Mesendoderm (in vitro differentiated cells): Measurements from ENCODE around the gene REM2.

Experiments used
- DNase-seq: peaks from one replicate; pipeline ENCODE4 v3.0.0; 2013
- H2AK5ac ChIP-seq: 2 replicates; pipeline ENCODE4 v1.6.1; 2013; ENCODE audit warnings: low read length, inconsistent platforms
- H2BK120ac ChIP-seq: 2 replicates; pipeline ENCODE4 v1.6.1; 2013; ENCODE audit warnings: low read depth, mild to moderate bottlenecking, low read length, moderate library complexity, mixed read lengths
- H2BK15ac ChIP-seq: replicated peaks from 2 replicates; pipeline ENCODE4 v1.6.1; 2013; ENCODE audit warnings: low read depth, mild to moderate bottlenecking, moderate library complexity
- H2BK5ac ChIP-seq: 2 replicates; pipeline ENCODE4 v1.6.1; 2013; ENCODE audit warnings: low read length, inconsistent platforms
- H3K18ac ChIP-seq: 2 replicates; pipeline ENCODE4 v1.6.1; 2013; ENCODE audit warnings: mild to moderate bottlenecking, low read length, mixed read lengths
- H3K23ac ChIP-seq: one replicate; pipeline ENCODE4 v1.6.1; 2013; ENCODE audit warnings: low read length
- H3K27ac ChIP-seq: 2 replicates; pipeline ENCODE4 v1.5.1; 2013; ENCODE audit warnings: low read depth, mild to moderate bottlenecking, inconsistent platforms, low read length, moderate library complexity
- H3K27me3 ChIP-seq: 2 replicates; pipeline ENCODE4 v1.6.1; 2013; ENCODE audit warnings: low read length, control low read depth, mild to moderate bottlenecking, inconsistent platforms; ENCODE audit not compliant: insufficient read depth, poor library complexity
- H3K36me3 ChIP-seq: 2 replicates; pipeline ENCODE4 v1.6.1; 2013; ENCODE audit warnings: low read length, inconsistent platforms; ENCODE audit not compliant: control insufficient read depth, insufficient read depth
- H3K4ac ChIP-seq: one replicate; pipeline ENCODE4 v1.6.1; 2013; ENCODE audit warnings: low read depth, mild to moderate bottlenecking, low read length, moderate library complexity
- H3K4me1 ChIP-seq: 2 replicates; pipeline ENCODE4 v1.6.1; 2013; ENCODE audit warnings: low read depth, low read length, inconsistent platforms; ENCODE audit not compliant: control insufficient read depth
- H3K4me2 ChIP-seq: 2 replicates; pipeline ENCODE4 v1.6.1; 2013; ENCODE audit warnings: low read length
- H3K4me3 ChIP-seq: 2 replicates; pipeline ENCODE4 v1.5.1; 2013; ENCODE audit warnings: mild to moderate bottlenecking, low read length
- H3K56ac ChIP-seq: one replicate; pipeline ENCODE4 v1.6.1; 2013; ENCODE audit warnings: low read length
- H3K79me1 ChIP-seq: 2 replicates; pipeline ENCODE4 v1.6.1; 2013; ENCODE audit warnings: low read length, inconsistent platforms
- H3K79me2 ChIP-seq: 2 replicates; pipeline ENCODE4 v1.6.1; 2013; ENCODE audit warnings: mild to moderate bottlenecking, low read length; ENCODE audit not compliant: control insufficient read depth, insufficient read depth
- H3K9ac ChIP-seq: 2 replicates; pipeline ENCODE4 v1.6.1; 2013; ENCODE audit warnings: low read length, inconsistent platforms
- H4K5ac ChIP-seq: one replicate; pipeline ENCODE4 v1.6.1; 2013; ENCODE audit warnings: low read length
- H4K8ac ChIP-seq: one replicate; pipeline ENCODE4 v1.6.1; 2013; ENCODE audit warnings: low read depth, mild to moderate bottlenecking, control low read depth, low read length, moderate library complexity
- WGBS: extraction: QIAGEN DNeasy Blood & Tissue Kit; methylation state at CpG from one replicate; pipeline ENCODE4 v1.1.7; 2013; ENCODE audit warnings: low lambda C conversion rate, missing lambda C conversion rate; ENCODE audit not compliant: insufficient coverage; ENCODE audit errors: extremely low coverage; 5-methylcytosine and 5-hydroxymethylcytosine counted together

REM2 gene

GRCh38 chr14:22875748-22876319 is 7.2 kb upstream of the REM2 start:
- H2AK5ac ChIP-seq, result no peak overlapping the region

GRCh38 chr14:22877000-22877501 is 6.0 kb upstream of the REM2 start:
- H2AK5ac ChIP-seq, result no peak overlapping the region
- no peak overlapping the region for H4K5ac ChIP-seq
- no CpG with 5 or more reads among the region's 22 CpGs for WGBS
- no peaks in the 10 kb centered on the region for H3K4me1 ChIP-seq
- no peak overlapping the region for H3K4ac ChIP-seq
- H3K23ac ChIP-seq, result no peak overlapping the region
- H4K8ac ChIP-seq, result no peak overlapping the region
- no peak overlapping the region for H3K4me3 ChIP-seq
- H3K56ac ChIP-seq, result no peak overlapping the region
- peaks cover 2% of the 10 kb centered on the region for H3K79me1 ChIP-seq
- no peak overlapping the region for H2BK120ac ChIP-seq
- no peaks in the 10 kb centered on the region for H3K27me3 ChIP-seq
- H3K79me2 ChIP-seq, result no peaks in the 10 kb centered on the region
- H2BK15ac ChIP-seq, result no peak overlapping the region
- H3K27ac ChIP-seq, result no peak overlapping the region
- no peak for DNase-seq
- H3K4me2 ChIP-seq, result no peak overlapping the region
- H3K36me3 ChIP-seq, result peaks cover 10% of the 10 kb centered on the region
- no peak overlapping the region for H3K9ac ChIP-seq
- H2BK5ac ChIP-seq, result no peak overlapping the region
- H3K18ac ChIP-seq, result no peak overlapping the region

More at GRCh38 chr14:22875748-22876319, 7.2 kb upstream of the REM2 start:
- H2BK5ac ChIP-seq, result no peak overlapping the region
- H3K18ac ChIP-seq, result no peak overlapping the region
- H3K27ac ChIP-seq, result no peak overlapping the region
- no CpG with 5 or more reads among the region's 20 CpGs for WGBS
- H3K27me3 ChIP-seq, result no peaks in the 10 kb centered on the region
- H3K36me3 ChIP-seq, result peaks cover 10% of the 10 kb centered on the region
- H3K9ac ChIP-seq, result no peak overlapping the region
- H3K4ac ChIP-seq, result no peak overlapping the region
- no peak overlapping the region for H4K5ac ChIP-seq
- no peak overlapping the region for H2BK15ac ChIP-seq
- H3K23ac ChIP-seq, result no peak overlapping the region
- H3K4me3 ChIP-seq, result no peak overlapping the region
- no peaks in the 10 kb centered on the region for H3K79me2 ChIP-seq
- no peak overlapping the region for H2BK120ac ChIP-seq
- no peak for DNase-seq
- no peak overlapping the region for H3K56ac ChIP-seq
- H3K4me1 ChIP-seq, result no peaks in the 10 kb centered on the region
- H3K79me1 ChIP-seq, result peaks cover 2% of the 10 kb centered on the region
- H4K8ac ChIP-seq, result no peak overlapping the region
- H3K4me2 ChIP-seq, result no peak overlapping the region

GRCh38 chr14:22878271-22879246 is 4.5 kb upstream of the REM2 start:
- Histone ChIP-seq H3K27me3 (no peaks in the 10 kb centered on the region), H4K5ac (no peak overlapping the region), H3K79me1 (peaks cover 2% of the 10 kb centered on the region), H3K4ac (no peak overlapping the region), H3K23ac (no peak overlapping the region), H2BK15ac (no peak overlapping the region), H3K36me3 (peaks cover 10% of the 10 kb centered on the region), H4K8ac (no peak overlapping the region), H2BK120ac (no peak overlapping the region), H3K4me1 (peaks cover 10% of the 10 kb centered on the region), H2BK5ac (no peak overlapping the region), H2AK5ac (no peak overlapping the region), H3K4me2 (no peak overlapping the region), H3K9ac (no peak overlapping the region), H3K56ac (no peak overlapping the region), H3K4me3 (no peak overlapping the region), H3K18ac (no peak overlapping the region), H3K27ac (no peak overlapping the region), H3K79me2 (no peaks in the 10 kb centered on the region)
- WGBS, result no CpG with 5 or more reads among the region's 8 CpGs
- DNase-seq, result no peak

- H3K4me3 ChIP-seq, result no peak overlapping the region
- H4K5ac ChIP-seq, result no peak overlapping the region
- no peak overlapping the region for H3K4ac ChIP-seq
- no peak overlapping the region for H2BK120ac ChIP-seq
- no peak for DNase-seq
- no peaks in the 10 kb centered on the region for H3K27me3 ChIP-seq
- no peak overlapping the region for H2AK5ac ChIP-seq
- H3K18ac ChIP-seq, result no peak overlapping the region
- no peak overlapping the region for H4K8ac ChIP-seq
- H3K36me3 ChIP-seq, result peaks cover 1% of the 10 kb centered on the region
- H3K79me1 ChIP-seq, result no peaks in the 10 kb centered on the region
- H3K79me2 ChIP-seq, result no peaks in the 10 kb centered on the region
- H2BK15ac ChIP-seq, result no peak overlapping the region
- no peak overlapping the region for H3K27ac ChIP-seq
- peak overlapping the region; percentile 63 for H3K9ac ChIP-seq
- no peak overlapping the region for H3K23ac ChIP-seq
- WGBS, result no CpG with 5 or more reads among the region's 7 CpGs
- peak overlapping the region; percentile 85 for H3K56ac ChIP-seq
- H2BK5ac ChIP-seq, result no peak overlapping the region
- peaks cover 12% of the 10 kb centered on the region for H3K4me1 ChIP-seq
- no peak overlapping the region for H3K4me2 ChIP-seq
These were observed 958 bp upstream of the REM2 start for GRCh38 chr14:22882064-22882463.

- H3K23ac ChIP-seq, result no peak overlapping the region
- WGBS, result no CpG with 5 or more reads among the region's 6 CpGs
- H3K79me2 ChIP-seq, result no peaks in the 10 kb centered on the region
- H2AK5ac ChIP-seq, result no peak overlapping the region
- DNase-seq, result peak; percentile 92
- no peak overlapping the region for H4K5ac ChIP-seq
- H3K56ac ChIP-seq, result peak overlapping the region; percentile 85
- no peaks in the 10 kb centered on the region for H3K79me1 ChIP-seq
- peak overlapping the region; percentile 63 for H3K9ac ChIP-seq
- no peak overlapping the region for H4K8ac ChIP-seq
- H3K27ac ChIP-seq, result no peak overlapping the region
- peaks cover 14% of the 10 kb centered on the region for H3K4me1 ChIP-seq
- no peak overlapping the region for H3K4me3 ChIP-seq
- no peak overlapping the region for H3K4ac ChIP-seq
- H3K36me3 ChIP-seq, result peaks cover 1% of the 10 kb centered on the region
- H3K27me3 ChIP-seq, result no peaks in the 10 kb centered on the region
- H2BK5ac ChIP-seq, result no peak overlapping the region
- peak overlapping the region; percentile 46 for H3K4me2 ChIP-seq
- H2BK120ac ChIP-seq, result no peak overlapping the region
- no peak overlapping the region for H3K18ac ChIP-seq
- no peak overlapping the region for H2BK15ac ChIP-seq
These were observed 371 bp upstream of the REM2 start for GRCh38 chr14:22882529-22883172.
